Adrenal gland (tissue), 5 donors: ENCODE data around the gene NCBP1.

Source experiments
- POLR2A ChIP-seq, 2 donors: fragments of 450-650 bp; IDR thresholded peaks; one replicate each; pipeline ENCODE4 v1.6.1; 2017; ENCODE audit warnings: antibody characterized with exemption in 2 of 2, mild to moderate bottlenecking in 2 of 2, moderate library complexity in 1 of 2
- TF ChIP-seq, protein P1 (sequence below), 6 experiments: fragments of 450-650 bp in 4 of 6; fragments of 200-600 bp in 2 of 6; sonication (generic) in 1 of 6; IDR thresholded peaks; 1 replicate in 5 of 6; 2 replicates in 1 of 6; pipeline versions ENCODE4 v1.5.1 to v1.8.0; 2016 to 2021; ENCODE audit warnings: antibody characterized with exemption in 6 of 6, mild to moderate bottlenecking in 2 of 6, moderate library complexity in 1 of 6
- donor health status: DM: no; HTN: no; CAD: no.

GRCh38 chr9:97602430-97602829 is 31.2 kb upstream of the NCBP1 start:
- TF ChIP-seq, protein P1, sequence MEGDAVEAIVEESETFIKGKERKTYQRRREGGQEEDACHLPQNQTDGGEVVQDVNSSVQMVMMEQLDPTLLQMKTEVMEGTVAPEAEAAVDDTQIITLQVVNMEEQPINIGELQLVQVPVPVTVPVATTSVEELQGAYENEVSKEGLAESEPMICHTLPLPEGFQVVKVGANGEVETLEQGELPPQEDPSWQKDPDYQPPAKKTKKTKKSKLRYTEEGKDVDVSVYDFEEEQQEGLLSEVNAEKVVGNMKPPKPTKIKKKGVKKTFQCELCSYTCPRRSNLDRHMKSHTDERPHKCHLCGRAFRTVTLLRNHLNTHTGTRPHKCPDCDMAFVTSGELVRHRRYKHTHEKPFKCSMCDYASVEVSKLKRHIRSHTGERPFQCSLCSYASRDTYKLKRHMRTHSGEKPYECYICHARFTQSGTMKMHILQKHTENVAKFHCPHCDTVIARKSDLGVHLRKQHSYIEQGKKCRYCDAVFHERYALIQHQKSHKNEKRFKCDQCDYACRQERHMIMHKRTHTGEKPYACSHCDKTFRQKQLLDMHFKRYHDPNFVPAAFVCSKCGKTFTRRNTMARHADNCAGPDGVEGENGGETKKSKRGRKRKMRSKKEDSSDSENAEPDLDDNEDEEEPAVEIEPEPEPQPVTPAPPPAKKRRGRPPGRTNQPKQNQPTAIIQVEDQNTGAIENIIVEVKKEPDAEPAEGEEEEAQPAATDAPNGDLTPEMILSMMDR (IDR thresholded peaks at IDR 0.05), result no peak
- no peak for TF ChIP-seq POLR2A (IDR thresholded peaks at IDR 0.05)
